Ishikawa (cell line): ENCODE results near the gene ZFAND3.

Experiments used
- CEBPB ChIP-seq: IDR thresholded peaks from 2 replicates; pipeline ENCODE4 v1.6.1; 2012
- CREB1 ChIP-seq: IDR thresholded peaks from 2 replicates; pipeline ENCODE4 v1.6.1; 2012; ENCODE audit warnings: low read depth
- EGR1 ChIP-seq: IDR thresholded peaks from 2 replicates; pipeline ENCODE4 v1.6.1; 2012
- EP300 ChIP-seq: IDR thresholded peaks from 2 replicates; pipeline ENCODE4 v1.6.1; 2012; ENCODE audit warnings: borderline replicate concordance
- FOXM1 ChIP-seq: IDR thresholded peaks from 2 replicates; pipeline ENCODE4 v1.6.1; 2012; ENCODE audit warnings: low read depth, borderline replicate concordance
- MAX ChIP-seq: IDR thresholded peaks from 2 replicates; pipeline ENCODE4 v1.6.1; 2012
- NFIC ChIP-seq: IDR thresholded peaks from 2 replicates; pipeline ENCODE4 v1.6.1; 2012
- REST ChIP-seq: IDR thresholded peaks from 2 replicates; pipeline ENCODE4 v1.6.1; 2012; ENCODE audit warnings: low read depth, mild to moderate bottlenecking
- TAF1 ChIP-seq: IDR thresholded peaks from 2 replicates; pipeline ENCODE4 v1.6.1; 2012; ENCODE audit warnings: low read depth, mild to moderate bottlenecking
- TCF12 ChIP-seq: IDR thresholded peaks from 2 replicates; pipeline ENCODE4 v1.6.1; 2012; ENCODE audit warnings: low read depth
- TEAD4 ChIP-seq: IDR thresholded peaks from 2 replicates; pipeline ENCODE4 v1.6.1; 2012
- USF1 ChIP-seq: IDR thresholded peaks from 2 replicates; pipeline ENCODE4 v1.6.1; 2012
- YY1 ChIP-seq: IDR thresholded peaks from 2 replicates; pipeline ENCODE4 v1.6.1; 2012; ENCODE audit warnings: low read depth
- ZBTB7A ChIP-seq: IDR thresholded peaks from 2 replicates; pipeline ENCODE4 v1.6.1; 2012; ENCODE audit warnings: low read depth

Gene ZFAND3

GRCh38 chr6:37982317-37982716, 162.8 kb downstream of the ZFAND3 start:
- TF ChIP-seq REST (no peak), TAF1 (no peak), MAX (no peak), CREB1 (no peak), CEBPB (no peak), EP300 (no peak), FOXM1 (no peak), YY1 (no peak), NFIC (no peak), USF1 (no peak), EGR1 (no peak), TCF12 (no peak)

GRCh38 chr6:37983720-37984501, 164.4 kb downstream of the ZFAND3 start:
- peak; percentile 31; the same call in 1 of the 2 replicates for TF ChIP-seq CEBPB
- TF ChIP-seq NFIC, result no peak

- TF ChIP-seq CREB1 (no peak), TCF12 (no peak), ZBTB7A (no peak), CEBPB (no peak), USF1 (no peak)
Observed at GRCh38 chr6:37984578-37984977, 165.1 kb downstream of the ZFAND3 start.

- TF ChIP-seq TAF1 (no peak), YY1 (no peak), USF1 (no peak), NFIC (no peak), CREB1 (no peak), REST (no peak), TEAD4 (no peak), ZBTB7A (no peak), CEBPB (no peak)
Observed at GRCh38 chr6:37985355-37985754, 165.8 kb downstream of the ZFAND3 start.

GRCh38 chr6:37987018-37987417, 167.5 kb downstream of the ZFAND3 start:
- TF ChIP-seq CEBPB (no peak), USF1 (no peak), ZBTB7A (no peak), CREB1 (no peak), REST (no peak)
